Nephron (organoid): ENCODE data around the gene WDR26.

Source experiments
- H3K27ac Mint-ChIP-seq, 3 experiments: 2 replicates each; pipeline ENCODE4 v1.8.0; 2020; ENCODE audit warnings: mixed read lengths in 3 of 3, mild to moderate bottlenecking in 2 of 3, moderate library complexity in 1 of 3
- H3K27me3 Mint-ChIP-seq: 2 replicates; pipeline ENCODE4 v1.8.0; 2021; ENCODE audit warnings: low read depth, mild to moderate bottlenecking, moderate library complexity, mixed read lengths
- H3K36me3 Mint-ChIP-seq: 2 replicates; pipeline ENCODE4 v1.8.0; 2020; ENCODE audit warnings: low read depth, mixed read lengths
- H3K4me1 Mint-ChIP-seq: 2 replicates; pipeline ENCODE4 v1.8.0; 2020; ENCODE audit warnings: mixed read lengths
- H3K4me3 Mint-ChIP-seq, 3 experiments: 2 replicates each; pipeline ENCODE4 v1.8.0; 2020; ENCODE audit warnings: mild to moderate bottlenecking in 3 of 3, mixed read lengths in 3 of 3, moderate library complexity in 2 of 3
- H3K9me3 Mint-ChIP-seq: 2 replicates; pipeline ENCODE4 v1.8.0; 2020; ENCODE audit warnings: mixed read lengths
- CTCF ChIP-seq, 3 experiments: fragments of 200-600 bp; sonication (generic); IDR thresholded peaks; one replicate each; pipeline ENCODE4 v1.5.0; 2021; ENCODE audit warnings: antibody characterized with exemption in 3 of 3; ENCODE audit not compliant: unreplicated experiment in 3 of 3

Gene WDR26

GRCh38 chr1:224378855-224379631 is 55.6 kb downstream of the WDR26 start:
- no peak for TF ChIP-seq CTCF (IDR thresholded peaks at IDR 0.05; ENCODE audit: unreplicated experiment in 3 of 3)
- Mint-ChIP-seq H3K36me3 (peaks cover 48% of the 10 kb centered on the region), H3K27ac (no peak overlapping the region), H3K4me3 (no peak overlapping the region), H3K27me3 (no peaks in the 10 kb centered on the region), H3K4me1 (peaks cover 5% of the 10 kb centered on the region), H3K9me3 (no peaks in the 10 kb centered on the region)

- H3K4me3 Mint-ChIP-seq: no peak overlapping the region
- H3K4me1 Mint-ChIP-seq: peaks cover 5% of the 10 kb centered on the region
- peak overlapping the region in 1 of 3 experiments; percentile 61 for H3K27ac Mint-ChIP-seq
- TF ChIP-seq CTCF (IDR thresholded peaks at IDR 0.05; ENCODE audit: unreplicated experiment in 3 of 3): no peak
- H3K9me3 Mint-ChIP-seq: no peaks in the 10 kb centered on the region
- peaks cover 62% of the 10 kb centered on the region for H3K36me3 Mint-ChIP-seq
- no peaks in the 10 kb centered on the region for H3K27me3 Mint-ChIP-seq
Observed at GRCh38 chr1:224377676-224378006, 57.0 kb downstream of the WDR26 start.

GRCh38 chr1:224375059-224375458 is 59.5 kb downstream of the WDR26 start:
- Mint-ChIP-seq H3K27ac (peak overlapping the region; percentile 42 to 80 (median 56)), H3K36me3 (peaks cover 76% of the 10 kb centered on the region), H3K9me3 (no peaks in the 10 kb centered on the region), H3K27me3 (no peaks in the 10 kb centered on the region), H3K4me1 (peaks cover 5% of the 10 kb centered on the region), H3K4me3 (no peak overlapping the region)
- no peak for TF ChIP-seq CTCF (IDR thresholded peaks at IDR 0.05; ENCODE audit: unreplicated experiment in 3 of 3)

GRCh38 chr1:224373008-224373590 is 61.5 kb downstream of the WDR26 start:
- no peak for TF ChIP-seq CTCF (IDR thresholded peaks at IDR 0.05; ENCODE audit: unreplicated experiment in 3 of 3)
- no peak overlapping the region for H3K27ac Mint-ChIP-seq
- H3K36me3 Mint-ChIP-seq: peaks cover 83% of the 10 kb centered on the region
- H3K4me1 Mint-ChIP-seq: peaks cover 5% of the 10 kb centered on the region
- H3K9me3 Mint-ChIP-seq: no peaks in the 10 kb centered on the region
- no peaks in the 10 kb centered on the region for H3K27me3 Mint-ChIP-seq
- no peak overlapping the region for H3K4me3 Mint-ChIP-seq

- Mint-ChIP-seq H3K36me3 (peaks cover 78% of the 10 kb centered on the region), H3K4me3 (no peak overlapping the region), H3K27ac (no peak overlapping the region), H3K27me3 (no peaks in the 10 kb centered on the region), H3K9me3 (no peaks in the 10 kb centered on the region), H3K4me1 (no peaks in the 10 kb centered on the region)
- TF ChIP-seq CTCF (IDR thresholded peaks at IDR 0.05; ENCODE audit: unreplicated experiment in 3 of 3): no peak
Observed at GRCh38 chr1:224368409-224368808, 66.2 kb downstream of the WDR26 start.

- H3K4me3 Mint-ChIP-seq: peak overlapping the region; percentile 3 to 89 (median 87)
- H3K36me3 Mint-ChIP-seq: peaks cover 34% of the 10 kb centered on the region
- TF ChIP-seq CTCF (IDR thresholded peaks at IDR 0.05; ENCODE audit: unreplicated experiment in 3 of 3): no peak
- no peak overlapping the region for H3K27ac Mint-ChIP-seq
- H3K9me3 Mint-ChIP-seq: no peaks in the 10 kb centered on the region
- no peaks in the 10 kb centered on the region for H3K27me3 Mint-ChIP-seq
- H3K4me1 Mint-ChIP-seq: peaks cover 19% of the 10 kb centered on the region
Observed at GRCh38 chr1:224359207-224359606, 75.4 kb downstream of the WDR26 start.
